Stimulated activated CD4-positive, alpha-beta T cell treated with anti-CD3 and anti-CD28 coated beads, Interleukin-12 subunit alpha, Interleukin-12 subunit beta, amount 100 ng/mL, for 24 hours (primary cell): Measurements from ENCODE around the gene DNMT1.
"Not testable (repeated sequence)": the region's sequence is repeated elsewhere in the genome, so short reads cannot be mapped to it uniquely, and the experiment has no call there.

Experiments used
- DNase-seq, 2 experiments: peaks; one replicate each; pipeline ENCODE4 v3.0.0-alpha.2; 2020; ENCODE audit warnings: low read depth in 2 of 2

Gene DNMT1

GRCh38 chr19:10194500-10195198, at the start of gene DNMT1:
DNMT1 (minus strand) TSS chr19:10194953; CDS start chr19:10194899, 54 bp downstream.
- DNase-seq, result peak; percentile 97 to 99

- no peak for DNase-seq
Observed at GRCh38 chr19:10243606-10244005, 48.9 kb upstream of the DNMT1 start.

GRCh38 chr19:10241826-10242449, 47.2 kb upstream of the DNMT1 start:
- not testable (repeated sequence) for DNase-seq

GRCh38 chr19:10238172-10238783, 43.5 kb upstream of the DNMT1 start:
- DNase-seq, result no peak

- DNase-seq, result no peak
Observed at GRCh38 chr19:10237702-10238101, 42.9 kb upstream of the DNMT1 start.

- DNase-seq, result not testable (repeated sequence)
Observed at GRCh38 chr19:10235409-10235808, 40.7 kb upstream of the DNMT1 start.

- DNase-seq, result no peak
Observed at GRCh38 chr19:10235003-10235402, 40.2 kb upstream of the DNMT1 start.

- DNase-seq, result no peak
Observed at GRCh38 chr19:10233946-10234345, 39.2 kb upstream of the DNMT1 start.

- DNase-seq, result no peak
Observed at GRCh38 chr19:10231612-10232228, 37.0 kb upstream of the DNMT1 start.

GRCh38 chr19:10230861-10231611, 36.3 kb upstream of the DNMT1 start, which contains the start of gene S1PR2:
S1PR2 (minus strand) TSS chr19:10231331; CDS start chr19:10224905, 6,426 bp downstream.
- DNase-seq, result peak; percentile 35 to 63

- peak; percentile 24 to 47 for DNase-seq
Observed at GRCh38 chr19:10230173-10230860, 35.6 kb upstream of the DNMT1 start.

GRCh38 chr19:10228920-10229319, 34.2 kb upstream of the DNMT1 start:
- peak in 1 of 2 experiments; percentile 20 for DNase-seq

- DNase-seq, result no peak
Observed at GRCh38 chr19:10228393-10228792, 33.6 kb upstream of the DNMT1 start.

GRCh38 chr19:10227026-10227971, 32.5 kb upstream of the DNMT1 start:
- no peak for DNase-seq

GRCh38 chr19:10226376-10227025, 31.7 kb upstream of the DNMT1 start:
- DNase-seq, result no peak

- no peak for DNase-seq
Observed at GRCh38 chr19:10226021-10226375, 31.2 kb upstream of the DNMT1 start.

- no peak for DNase-seq
Observed at GRCh38 chr19:10224337-10224736, 29.6 kb upstream of the DNMT1 start.

GRCh38 chr19:10223488-10224213, 28.9 kb upstream of the DNMT1 start:
- DNase-seq, result no peak
